GM23338 (cell line): ENCODE measurements around the gene AP5S1. TPM values are rescaled to one million over a fixed set of nuclear protein-coding genes. Genes with fewer than 3 reads are reported as not detected.

ENCODE experiments used
- ATAC-seq: fragments of 200-7000 bp; cut with Tn5 transposase; 3 replicates; pipeline ENCODE4 v1.9.1; 2020
- DNase-seq: peaks from one replicate; pipeline ENCODE4 v3.0.0-alpha.2; 2015; ENCODE audit warnings: low spot score
- H2AFZ ChIP-seq: fragments of 200-600 bp; sonication (generic); 2 replicates; pipeline ENCODE4 v1.8.0; 2016; ENCODE audit warnings: antibody characterized with exemption, mild to moderate bottlenecking, moderate library complexity
- H3F3A ChIP-seq: fragments of 200-600 bp; sonication (generic); replicated peaks from 2 replicates; pipeline ENCODE4 v1.8.0; 2017; ENCODE audit warnings: antibody characterized with exemption, mixed run types, low read depth
- H3K27ac ChIP-seq: fragments of 200-600 bp; sonication (generic); 2 replicates; pipeline ENCODE4 v1.6.1; 2016; ENCODE audit warnings: low read depth
- H3K27me3 ChIP-seq: fragments of 200-600 bp; sonication (generic); 2 replicates; pipeline ENCODE4 v1.8.0; 2016; ENCODE audit warnings: mild to moderate bottlenecking, mixed run types, moderate library complexity; ENCODE audit not compliant: insufficient read depth
- H3K36me3 ChIP-seq: fragments of 200-600 bp; sonication (generic); 2 replicates; pipeline ENCODE4 v1.8.0; 2016; ENCODE audit warnings: mild to moderate bottlenecking; ENCODE audit not compliant: insufficient read depth
- H3K4me1 ChIP-seq: fragments of 200-600 bp; sonication (generic); 2 replicates; pipeline ENCODE4 v1.8.0; 2016; ENCODE audit warnings: mild to moderate bottlenecking, moderate library complexity; ENCODE audit not compliant: insufficient read depth
- H3K4me2 ChIP-seq: fragments of 200-600 bp; sonication (generic); 2 replicates; pipeline ENCODE4 v1.7.1; 2017; ENCODE audit warnings: mixed run types
- H3K4me3 ChIP-seq: fragments of 200-600 bp; sonication (generic); 2 replicates; pipeline ENCODE4 v1.6.1; 2016; ENCODE audit warnings: mixed run types
- H3K79me2 ChIP-seq: fragments of 200-600 bp; sonication (generic); replicated peaks from 2 replicates; pipeline ENCODE4 v1.8.0; 2017; ENCODE audit warnings: mild to moderate bottlenecking; ENCODE audit not compliant: insufficient read depth
- H3K9me2 ChIP-seq: fragments of 200-600 bp; sonication (generic); 2 replicates; pipeline ENCODE4 v1.8.0; 2017; ENCODE audit not compliant: insufficient read depth
- H4K20me1 ChIP-seq: fragments of 200-600 bp; sonication (generic); replicated peaks from 2 replicates; pipeline ENCODE4 v1.8.0; 2017; ENCODE audit warnings: mild to moderate bottlenecking; ENCODE audit not compliant: insufficient read depth
- H3K27ac Mint-ChIP-seq: 2 replicates; pipeline ENCODE4 v1.8.0; 2020; ENCODE audit warnings: inconsistent platforms, mild to moderate bottlenecking, moderate library complexity, mixed read lengths
- H3K27me3 Mint-ChIP-seq: 3 replicates; pipeline ENCODE4 v1.8.0; 2022; ENCODE audit warnings: low read depth, mild to moderate bottlenecking, moderate library complexity, mixed read lengths, inconsistent platforms; ENCODE audit not compliant: insufficient read depth, poor library complexity
- H3K36me3 Mint-ChIP-seq: 3 replicates; pipeline ENCODE4 v1.8.0; 2021; ENCODE audit warnings: low read depth, mild to moderate bottlenecking, inconsistent platforms, moderate library complexity, mixed read lengths
- H3K4me1 Mint-ChIP-seq: 3 replicates; pipeline ENCODE4 v1.8.0; 2020; ENCODE audit warnings: mild to moderate bottlenecking, inconsistent platforms, mixed read lengths
- H3K4me3 Mint-ChIP-seq: 3 replicates; pipeline ENCODE4 v1.8.0; 2021; ENCODE audit warnings: moderate library complexity, mild to moderate bottlenecking, inconsistent platforms, mixed read lengths
- H3K9me3 Mint-ChIP-seq: 3 replicates; pipeline ENCODE4 v1.8.0; 2020; ENCODE audit warnings: moderate library complexity, mild to moderate bottlenecking, inconsistent platforms, mixed read lengths
- CREB1 ChIP-seq: fragments of 250-450 bp; sonication (Bioruptor Pico); IDR thresholded peaks from 2 replicates; pipeline ENCODE4 v1.5.0; 2020; ENCODE audit warnings: low read depth, mild to moderate bottlenecking, moderate library complexity
- ETS1 ChIP-seq: IDR thresholded peaks from 2 replicates; pipeline ENCODE4 v1.6.1; 2016; ENCODE audit warnings: antibody characterized with exemption
- EZH2 ChIP-seq: fragments of 200-600 bp; sonication (generic); IDR thresholded peaks from one replicate; pipeline ENCODE4 v1.8.0; 2017; ENCODE audit warnings: antibody characterized with exemption, mild to moderate bottlenecking, low read depth; ENCODE audit not compliant: unreplicated experiment
- EZH2phosphoT487 ChIP-seq: fragments of 200-600 bp; sonication (generic); IDR thresholded peaks from one replicate; pipeline ENCODE4 v1.8.1; 2018; ENCODE audit warnings: antibody characterized with exemption; ENCODE audit not compliant: unreplicated experiment
- JUNB ChIP-seq: IDR thresholded peaks from one replicate; pipeline ENCODE4 v1.6.1; 2016; ENCODE audit warnings: antibody characterized with exemption; ENCODE audit not compliant: unreplicated experiment
- NANOG ChIP-seq: IDR thresholded peaks from 2 replicates; pipeline ENCODE4 v1.6.1; 2016; ENCODE audit warnings: antibody characterized with exemption, borderline replicate concordance
- POLR2AphosphoS5 ChIP-seq: IDR thresholded peaks from 2 replicates; pipeline ENCODE4 v1.6.1; 2016; ENCODE audit warnings: antibody characterized with exemption, low read depth
- STAT1 ChIP-seq: IDR thresholded peaks from one replicate; pipeline ENCODE4 v1.6.1; 2016; ENCODE audit warnings: antibody characterized with exemption; ENCODE audit not compliant: unreplicated experiment
- ZNF114 ChIP-seq: fragments of 250-450 bp; sonication (Bioruptor Pico); IDR thresholded peaks from 2 replicates; pipeline ENCODE4 v1.5.0; 2020; ENCODE audit warnings: mild to moderate bottlenecking, moderate library complexity
- ZNF331 ChIP-seq: fragments of 250-450 bp; sonication (Bioruptor Pico); IDR thresholded peaks from 2 replicates; pipeline ENCODE4 v1.5.0; 2020; ENCODE audit warnings: low read depth, mild to moderate bottlenecking, moderate library complexity
- polyA plus RNA-seq: library from polyadenylated mRNA; unstranded; fragments of >200 nt; fragmentation: Nextera tagmentation; extraction: Ambion mirVana; gene quantifications from 2 replicates; pipeline ENCODE4 v1.2.1, GENCODE V29; 2016
- total RNA-seq: library from RNA; depleted of rRNA; stranded (reverse); fragments of >200 nt; shearing (Covaris generic); gene quantifications from 2 replicates; pipeline ENCODE4 v1.2.3, GENCODE V29; 2014
- TF ChIP-seq, protein P1 (sequence below): fragments of 250-450 bp; sonication (Bioruptor Pico); IDR thresholded peaks from 2 replicates; pipeline ENCODE4 v1.5.0; 2020; ENCODE audit warnings: mild to moderate bottlenecking, moderate library complexity
- TF ChIP-seq, protein P2 (sequence below), 2 experiments: fragments of 200-600 bp in 1 of 2; sonication (generic) in 1 of 2; conservative IDR thresholded peaks; 2 replicates each; pipeline versions ENCODE4 v1.5.1 to v1.6.1; 2016 to 2017; ENCODE audit warnings: antibody characterized with exemption in 2 of 2, low read depth in 2 of 2, mild to moderate bottlenecking in 2 of 2, moderate library complexity in 1 of 2
- TF ChIP-seq, protein P3 (sequence below): IDR thresholded peaks from one replicate; pipeline ENCODE4 v1.6.1; 2018; ENCODE audit warnings: antibody characterized with exemption; ENCODE audit not compliant: unreplicated experiment

AP5S1 gene
- total and polyA plus RNA-seq, 2 experiments from 2014 or later: 1.8 to 2.8 TPM

GRCh38 chr20:3867802-3868201, 47.5 kb downstream of the AP5S1 start:
- Histone ChIP-seq H4K20me1 (no peaks in the 10 kb centered on the region; the same call in 1 of the 2 replicates), H3K4me2 (no peak overlapping the region), H3F3A (no peaks in the 10 kb centered on the region), H2AFZ (no peak overlapping the region), H3K9me2 (no peaks in the 10 kb centered on the region), H3K79me2 (no peaks in the 10 kb centered on the region), H3K27ac (no peak overlapping the region), H3K36me3 (no peaks in the 10 kb centered on the region), H3K4me1 (no peaks in the 10 kb centered on the region), H3K4me3 (no peak overlapping the region), H3K27me3 (no peaks in the 10 kb centered on the region)
- TF ChIP-seq EZH2: no peak
- TF ChIP-seq POLR2AphosphoS5: no peak
- TF ChIP-seq, protein P1, sequence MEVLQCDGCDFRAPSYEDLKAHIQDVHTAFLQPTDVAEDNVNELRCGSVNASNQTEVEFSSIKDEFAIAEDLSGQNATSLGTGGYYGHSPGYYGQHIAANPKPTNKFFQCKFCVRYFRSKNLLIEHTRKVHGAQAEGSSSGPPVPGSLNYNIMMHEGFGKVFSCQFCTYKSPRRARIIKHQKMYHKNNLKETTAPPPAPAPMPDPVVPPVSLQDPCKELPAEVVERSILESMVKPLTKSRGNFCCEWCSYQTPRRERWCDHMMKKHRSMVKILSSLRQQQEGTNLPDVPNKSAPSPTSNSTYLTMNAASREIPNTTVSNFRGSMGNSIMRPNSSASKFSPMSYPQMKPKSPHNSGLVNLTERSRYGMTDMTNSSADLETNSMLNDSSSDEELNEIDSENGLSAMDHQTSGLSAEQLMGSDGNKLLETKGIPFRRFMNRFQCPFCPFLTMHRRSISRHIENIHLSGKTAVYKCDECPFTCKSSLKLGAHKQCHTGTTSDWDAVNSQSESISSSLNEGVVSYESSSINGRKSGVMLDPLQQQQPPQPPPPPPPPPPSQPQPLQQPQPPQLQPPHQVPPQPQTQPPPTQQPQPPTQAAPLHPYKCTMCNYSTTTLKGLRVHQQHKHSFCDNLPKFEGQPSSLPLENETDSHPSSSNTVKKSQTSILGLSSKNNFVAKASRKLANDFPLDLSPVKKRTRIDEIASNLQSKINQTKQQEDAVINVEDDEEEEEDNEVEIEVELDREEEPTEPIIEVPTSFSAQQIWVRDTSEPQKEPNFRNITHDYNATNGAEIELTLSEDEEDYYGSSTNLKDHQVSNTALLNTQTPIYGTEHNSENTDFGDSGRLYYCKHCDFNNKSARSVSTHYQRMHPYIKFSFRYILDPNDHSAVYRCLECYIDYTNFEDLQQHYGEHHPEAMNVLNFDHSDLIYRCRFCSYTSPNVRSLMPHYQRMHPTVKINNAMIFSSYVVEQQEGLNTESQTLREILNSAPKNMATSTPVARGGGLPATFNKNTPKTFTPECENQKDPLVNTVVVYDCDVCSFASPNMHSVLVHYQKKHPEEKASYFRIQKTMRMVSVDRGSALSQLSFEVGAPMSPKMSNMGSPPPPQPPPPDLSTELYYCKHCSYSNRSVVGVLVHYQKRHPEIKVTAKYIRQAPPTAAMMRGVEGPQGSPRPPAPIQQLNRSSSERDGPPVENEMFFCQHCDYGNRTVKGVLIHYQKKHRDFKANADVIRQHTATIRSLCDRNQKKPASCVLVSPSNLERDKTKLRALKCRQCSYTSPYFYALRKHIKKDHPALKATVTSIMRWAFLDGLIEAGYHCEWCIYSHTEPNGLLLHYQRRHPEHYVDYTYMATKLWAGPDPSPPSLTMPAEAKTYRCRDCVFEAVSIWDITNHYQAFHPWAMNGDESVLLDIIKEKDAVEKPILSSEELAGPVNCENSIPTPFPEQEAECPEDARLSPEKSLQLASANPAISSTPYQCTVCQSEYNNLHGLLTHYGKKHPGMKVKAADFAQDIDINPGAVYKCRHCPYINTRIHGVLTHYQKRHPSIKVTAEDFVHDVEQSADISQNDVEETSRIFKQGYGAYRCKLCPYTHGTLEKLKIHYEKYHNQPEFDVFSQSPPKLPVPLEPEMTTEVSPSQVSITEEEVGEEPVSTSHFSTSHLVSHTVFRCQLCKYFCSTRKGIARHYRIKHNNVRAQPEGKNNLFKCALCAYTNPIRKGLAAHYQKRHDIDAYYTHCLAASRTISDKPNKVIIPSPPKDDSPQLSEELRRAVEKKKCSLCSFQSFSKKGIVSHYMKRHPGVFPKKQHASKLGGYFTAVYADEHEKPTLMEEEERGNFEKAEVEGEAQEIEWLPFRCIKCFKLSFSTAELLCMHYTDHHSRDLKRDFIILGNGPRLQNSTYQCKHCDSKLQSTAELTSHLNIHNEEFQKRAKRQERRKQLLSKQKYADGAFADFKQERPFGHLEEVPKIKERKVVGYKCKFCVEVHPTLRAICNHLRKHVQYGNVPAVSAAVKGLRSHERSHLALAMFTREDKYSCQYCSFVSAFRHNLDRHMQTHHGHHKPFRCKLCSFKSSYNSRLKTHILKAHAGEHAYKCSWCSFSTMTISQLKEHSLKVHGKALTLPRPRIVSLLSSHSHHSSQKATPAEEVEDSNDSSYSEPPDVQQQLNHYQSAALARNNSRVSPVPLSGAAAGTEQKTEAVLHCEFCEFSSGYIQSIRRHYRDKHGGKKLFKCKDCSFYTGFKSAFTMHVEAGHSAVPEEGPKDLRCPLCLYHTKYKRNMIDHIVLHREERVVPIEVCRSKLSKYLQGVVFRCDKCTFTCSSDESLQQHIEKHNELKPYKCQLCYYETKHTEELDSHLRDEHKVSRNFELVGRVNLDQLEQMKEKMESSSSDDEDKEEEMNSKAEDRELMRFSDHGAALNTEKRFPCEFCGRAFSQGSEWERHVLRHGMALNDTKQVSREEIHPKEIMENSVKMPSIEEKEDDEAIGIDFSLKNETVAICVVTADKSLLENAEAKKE (CRISPR knock-in tag): no peak
- TF ChIP-seq, protein P2, sequence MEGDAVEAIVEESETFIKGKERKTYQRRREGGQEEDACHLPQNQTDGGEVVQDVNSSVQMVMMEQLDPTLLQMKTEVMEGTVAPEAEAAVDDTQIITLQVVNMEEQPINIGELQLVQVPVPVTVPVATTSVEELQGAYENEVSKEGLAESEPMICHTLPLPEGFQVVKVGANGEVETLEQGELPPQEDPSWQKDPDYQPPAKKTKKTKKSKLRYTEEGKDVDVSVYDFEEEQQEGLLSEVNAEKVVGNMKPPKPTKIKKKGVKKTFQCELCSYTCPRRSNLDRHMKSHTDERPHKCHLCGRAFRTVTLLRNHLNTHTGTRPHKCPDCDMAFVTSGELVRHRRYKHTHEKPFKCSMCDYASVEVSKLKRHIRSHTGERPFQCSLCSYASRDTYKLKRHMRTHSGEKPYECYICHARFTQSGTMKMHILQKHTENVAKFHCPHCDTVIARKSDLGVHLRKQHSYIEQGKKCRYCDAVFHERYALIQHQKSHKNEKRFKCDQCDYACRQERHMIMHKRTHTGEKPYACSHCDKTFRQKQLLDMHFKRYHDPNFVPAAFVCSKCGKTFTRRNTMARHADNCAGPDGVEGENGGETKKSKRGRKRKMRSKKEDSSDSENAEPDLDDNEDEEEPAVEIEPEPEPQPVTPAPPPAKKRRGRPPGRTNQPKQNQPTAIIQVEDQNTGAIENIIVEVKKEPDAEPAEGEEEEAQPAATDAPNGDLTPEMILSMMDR (conservative IDR thresholded peaks at IDR 0.05; ENCODE audit: low read depth in 2 of 2): no peak
- TF ChIP-seq ETS1: no peak
- no peak for TF ChIP-seq ZNF331 (CRISPR knock-in tag)
- no peak for TF ChIP-seq STAT1
- no peak for TF ChIP-seq CREB1 (CRISPR knock-in tag)
- TF ChIP-seq NANOG: no peak
- no peak for TF ChIP-seq EZH2phosphoT487
- TF ChIP-seq JUNB: no peak
- TF ChIP-seq, protein P3, sequence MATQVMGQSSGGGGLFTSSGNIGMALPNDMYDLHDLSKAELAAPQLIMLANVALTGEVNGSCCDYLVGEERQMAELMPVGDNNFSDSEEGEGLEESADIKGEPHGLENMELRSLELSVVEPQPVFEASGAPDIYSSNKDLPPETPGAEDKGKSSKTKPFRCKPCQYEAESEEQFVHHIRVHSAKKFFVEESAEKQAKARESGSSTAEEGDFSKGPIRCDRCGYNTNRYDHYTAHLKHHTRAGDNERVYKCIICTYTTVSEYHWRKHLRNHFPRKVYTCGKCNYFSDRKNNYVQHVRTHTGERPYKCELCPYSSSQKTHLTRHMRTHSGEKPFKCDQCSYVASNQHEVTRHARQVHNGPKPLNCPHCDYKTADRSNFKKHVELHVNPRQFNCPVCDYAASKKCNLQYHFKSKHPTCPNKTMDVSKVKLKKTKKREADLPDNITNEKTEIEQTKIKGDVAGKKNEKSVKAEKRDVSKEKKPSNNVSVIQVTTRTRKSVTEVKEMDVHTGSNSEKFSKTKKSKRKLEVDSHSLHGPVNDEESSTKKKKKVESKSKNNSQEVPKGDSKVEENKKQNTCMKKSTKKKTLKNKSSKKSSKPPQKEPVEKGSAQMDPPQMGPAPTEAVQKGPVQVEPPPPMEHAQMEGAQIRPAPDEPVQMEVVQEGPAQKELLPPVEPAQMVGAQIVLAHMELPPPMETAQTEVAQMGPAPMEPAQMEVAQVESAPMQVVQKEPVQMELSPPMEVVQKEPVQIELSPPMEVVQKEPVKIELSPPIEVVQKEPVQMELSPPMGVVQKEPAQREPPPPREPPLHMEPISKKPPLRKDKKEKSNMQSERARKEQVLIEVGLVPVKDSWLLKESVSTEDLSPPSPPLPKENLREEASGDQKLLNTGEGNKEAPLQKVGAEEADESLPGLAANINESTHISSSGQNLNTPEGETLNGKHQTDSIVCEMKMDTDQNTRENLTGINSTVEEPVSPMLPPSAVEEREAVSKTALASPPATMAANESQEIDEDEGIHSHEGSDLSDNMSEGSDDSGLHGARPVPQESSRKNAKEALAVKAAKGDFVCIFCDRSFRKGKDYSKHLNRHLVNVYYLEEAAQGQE: no peak
- no peak for TF ChIP-seq ZNF114
- Mint-ChIP-seq H3K4me1 (no peaks in the 10 kb centered on the region), H3K27me3 (peaks cover 10% of the 10 kb centered on the region), H3K36me3 (peaks cover 26% of the 10 kb centered on the region), H3K4me3 (no peak overlapping the region), H3K9me3 (no peaks in the 10 kb centered on the region), H3K27ac (no peak overlapping the region)
- no peak for DNase-seq
- ATAC-seq: no peak
